SK-N-MC (cell line): ENCODE results near the gene FCER2.

Source experiments
- EZH2 ChIP-seq: fragments of 200-600 bp; sonication (generic); IDR thresholded peaks from one replicate; pipeline ENCODE4 v1.6.1; 2017; ENCODE audit warnings: antibody characterized with exemption
- FOXP2 ChIP-seq: optimal IDR thresholded peaks from 2 replicates; pipeline ENCODE3; 2011; ENCODE audit warnings: mild to moderate bottlenecking, moderate library complexity; ENCODE audit not compliant: insufficient read depth; ENCODE audit errors: extremely low read length, control extremely low read depth
- POLR2AphosphoS5 ChIP-seq: IDR thresholded peaks from 2 replicates; pipeline ENCODE4 v1.6.1; 2012; ENCODE audit warnings: mild to moderate bottlenecking, low read depth, low read length, borderline replicate concordance

GRCh38 chr19:7645163-7645562, 56.8 kb downstream of the FCER2 start:
- TF ChIP-seq POLR2AphosphoS5: no peak; the same call in 1 of the 2 replicates
- TF ChIP-seq EZH2: no peak
- no peak for TF ChIP-seq FOXP2
